A673 (cell line): ENCODE results near the gene PFN2.

ENCODE experiments used
- CTCF ChIP-seq: fragments of 300-800, 200-600 bp; sonication (generic); conservative IDR thresholded peaks from 2 replicates; pipeline ENCODE4 v1.5.1; 2017; ENCODE audit warnings: low read depth, mild to moderate bottlenecking, antibody characterized with exemption, low read length, moderate library complexity, mixed read lengths
- EZH2 ChIP-seq: fragments of 200-600 bp; sonication (generic); IDR thresholded peaks from 2 replicates; pipeline ENCODE4 v1.6.1; 2017; ENCODE audit warnings: borderline replicate concordance, low read depth, mild to moderate bottlenecking, mixed read lengths, antibody characterized with exemption, low read length; ENCODE audit not compliant: poor library complexity, severe bottlenecking

DNA sequence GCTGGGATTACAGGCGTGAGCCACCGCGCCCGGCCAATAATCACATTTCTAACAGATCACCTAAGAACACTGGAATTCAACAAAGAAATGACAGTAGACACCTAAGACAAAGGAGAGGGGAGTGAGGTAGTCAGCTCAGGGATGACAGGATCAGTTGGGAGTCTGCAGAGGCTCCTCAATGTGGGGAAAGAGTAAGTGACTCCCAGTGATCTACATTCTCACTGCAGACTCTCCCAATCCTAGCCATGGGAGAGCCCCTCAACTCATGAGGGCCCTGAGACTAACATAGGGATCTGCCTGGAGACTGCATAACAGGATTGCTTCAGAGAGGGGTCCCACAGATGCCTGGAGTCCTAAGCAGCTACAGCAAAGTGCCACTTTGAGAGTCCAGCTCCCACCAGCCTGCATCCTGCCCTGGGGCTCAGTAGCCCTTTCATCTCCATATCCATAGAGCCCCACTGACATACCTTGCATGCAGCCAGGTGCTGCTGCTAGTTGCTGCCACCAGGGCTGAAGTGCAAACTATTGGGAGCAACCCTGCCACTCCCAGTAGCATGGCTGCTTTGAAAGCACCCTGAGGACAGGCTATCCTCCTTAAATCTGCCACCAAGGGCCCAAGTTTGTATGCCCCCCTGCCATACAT lies 21.8 kb upstream of the PFN2 start:
- TF ChIP-seq CTCF (no peak), EZH2 (no peak)
